Astrocyte of the cerebellum (primary cell): ENCODE results near the gene CMIP.
"Not testable (repeated sequence)": the region's sequence is repeated elsewhere in the genome, so short reads cannot be mapped to it uniquely, and the experiment has no call there.

ENCODE experiments used
- DNase-seq: peaks from one replicate; pipeline ENCODE4 v3.0.0-alpha.2; 2011; ENCODE audit warnings: low read depth
- H3K4me3 ChIP-seq: 2 replicates; pipeline ENCODE4 v1.5.1; 2011; ENCODE audit warnings: mild to moderate bottlenecking, low read depth, low read length, moderate library complexity
- CTCF ChIP-seq: IDR thresholded peaks from 2 replicates; pipeline ENCODE4 v1.5.1; 2012; ENCODE audit warnings: low read length, low read depth, moderate library complexity, mild to moderate bottlenecking; ENCODE audit errors: missing control alignments
- in situ Hi-C: cut with HindIII; loops from 2 replicates; pipeline ENCODE4 v1.10.0; 2017; ENCODE audit warnings: low sequenced_read_pairs

CMIP gene

GRCh38 chr16:81401035-81401950 is 43.3 kb upstream of the CMIP start:
- in situ Hi-C loops, result no loop called here
- TF ChIP-seq CTCF, result no peak
- DNase-seq, result no peak
- H3K4me3 ChIP-seq, result no peak overlapping the region

GRCh38 chr16:81403208-81403600 is 41.4 kb upstream of the CMIP start:
- no peak for TF ChIP-seq CTCF
- no peak for DNase-seq
- in situ Hi-C loops, result no loop called here
- H3K4me3 ChIP-seq, result no peak overlapping the region

GRCh38 chr16:81403601-81404391 is 40.8 kb upstream of the CMIP start:
- in situ Hi-C loops, result no loop called here
- no peak overlapping the region for H3K4me3 ChIP-seq

DNA sequence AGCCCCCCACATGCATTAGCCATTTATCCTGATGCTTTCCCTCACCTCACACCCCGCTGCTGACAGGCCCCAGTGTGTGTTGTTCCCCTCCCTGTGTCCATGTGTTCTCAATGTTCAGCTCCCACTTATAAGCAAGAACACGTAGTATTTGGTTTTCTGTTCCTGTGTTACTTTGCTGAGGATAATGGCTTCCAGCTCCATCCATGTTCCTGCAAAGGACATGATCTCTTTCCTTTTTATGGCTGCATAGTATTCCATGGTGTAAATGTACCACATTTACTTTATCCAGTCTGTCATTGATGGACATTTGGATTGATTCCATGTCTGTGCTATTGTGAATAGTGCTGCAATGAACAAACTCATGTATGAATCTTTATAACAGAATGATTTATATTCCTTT is 39.6 kb upstream of the CMIP start:
- DNase-seq, in situ Hi-C loops: not testable (repeated sequence)

More at GRCh38 chr16:81403601-81404391, 40.8 kb upstream of the CMIP start:
- TF ChIP-seq CTCF, result peak; percentile 80
- peak; percentile 33 for DNase-seq

DNA sequence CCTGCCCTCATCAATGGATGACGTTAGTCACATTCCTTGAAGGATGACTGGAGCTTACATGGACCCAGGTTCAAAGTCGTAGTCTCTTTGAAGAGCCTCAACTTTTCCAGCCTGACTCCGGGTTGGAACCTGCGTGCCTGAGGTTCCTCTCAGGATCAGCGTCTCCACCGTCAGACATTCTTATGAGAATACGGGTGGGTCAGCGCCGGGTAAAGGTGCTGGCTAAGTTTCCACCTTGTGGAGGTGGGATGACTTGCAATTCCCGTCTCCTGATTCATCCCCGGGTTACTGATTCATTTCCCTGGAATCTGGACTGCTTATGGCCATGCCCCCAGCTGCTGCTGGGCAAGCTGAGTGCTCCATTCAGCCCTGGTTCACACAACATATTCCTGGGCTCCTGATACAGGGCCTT is 38.9 kb upstream of the CMIP start:
- in situ Hi-C loops, result no loop called here
- DNase-seq, result peak; percentile 90
- TF ChIP-seq CTCF, result peak; percentile 49
- H3K4me3 ChIP-seq, result no peak overlapping the region

More for the DNA sequence above, 39.6 kb upstream of the CMIP start:
- not testable (repeated sequence) for H3K4me3 ChIP-seq

DNA sequence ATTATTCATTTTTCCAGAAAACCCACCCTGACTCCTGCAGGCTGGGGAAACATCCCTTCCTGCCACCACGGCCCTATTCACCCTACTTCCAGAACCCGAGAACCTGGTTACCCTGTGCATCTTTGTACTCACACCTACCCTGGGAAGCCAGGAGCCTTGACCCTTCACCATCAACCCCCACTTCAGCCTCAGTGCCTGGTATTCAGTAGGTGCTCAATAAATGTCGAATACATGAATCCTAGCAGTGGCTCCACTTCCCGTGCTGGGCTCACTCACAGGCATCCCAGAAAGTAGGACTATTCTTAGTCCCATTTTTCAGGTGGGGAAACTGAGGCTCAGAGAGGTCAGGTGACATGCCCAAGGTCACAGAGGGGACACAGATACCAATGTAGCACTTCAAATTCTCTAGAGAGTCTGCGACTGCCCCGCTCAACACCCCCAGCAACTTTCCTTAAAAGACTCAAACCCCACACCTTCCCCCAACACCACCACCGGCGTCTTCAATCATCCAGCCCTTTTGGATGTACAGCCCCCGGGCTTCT is 36.1 kb upstream of the CMIP start:
- no peak for TF ChIP-seq CTCF
- DNase-seq, result no peak
- H3K4me3 ChIP-seq, result no peak overlapping the region
- in situ Hi-C loops, result no loop called here
